Naive B cell (primary cell): ENCODE measurements around the gene DIP2C. TPM values are rescaled to one million over a fixed set of nuclear protein-coding genes. Genes with fewer than 3 reads are reported as not detected.
A peak's percentile ranks its signal among the peaks of the same experiment; 100 is the strongest.

ENCODE experiments used
- ATAC-seq, 2 donors: fragments of 150-1000 bp; cut with Tn5 transposase; 2 replicates each; pipeline ENCODE4 v1.10.0; 2021; ENCODE audit warnings: low read depth in 2 of 2, mild to moderate bottlenecking in 2 of 2, moderate library complexity in 2 of 2
- DNase-seq: peaks from one replicate; pipeline ENCODE4 v3.0.0; 2022
- H3K27ac Mint-ChIP-seq, 6 donors: one replicate each; pipeline ENCODE4 v1.8.0; 2020 to 2022; ENCODE audit warnings: mild to moderate bottlenecking in 6 of 6, mixed read lengths in 6 of 6, moderate library complexity in 5 of 6, inconsistent platforms in 2 of 6
- H3K27me3 Mint-ChIP-seq, 3 donors: one replicate each; pipeline ENCODE4 v1.8.0; 2021 to 2022; ENCODE audit warnings: mixed read lengths in 3 of 3, mild to moderate bottlenecking in 1 of 3
- H3K36me3 Mint-ChIP-seq, 2 donors: one replicate each; pipeline ENCODE4 v1.8.0; 2020 to 2022; ENCODE audit warnings: mixed read lengths in 2 of 2, inconsistent platforms in 1 of 2, mild to moderate bottlenecking in 1 of 2
- H3K4me1 Mint-ChIP-seq, 3 donors: one replicate each; pipeline ENCODE4 v1.8.0; 2020 to 2022; ENCODE audit warnings: mixed read lengths in 3 of 3, inconsistent platforms in 1 of 3, mild to moderate bottlenecking in 1 of 3, moderate library complexity in 1 of 3
- H3K4me3 Mint-ChIP-seq, 8 donors: one replicate each; pipeline ENCODE4 v1.8.0; 2020 to 2022; ENCODE audit warnings: mild to moderate bottlenecking in 8 of 8, mixed read lengths in 8 of 8, moderate library complexity in 8 of 8, inconsistent platforms in 2 of 8
- H3K9me3 Mint-ChIP-seq, 7 donors: one replicate each; pipeline ENCODE4 v1.8.0; 2020 to 2022; ENCODE audit warnings: mixed read lengths in 7 of 7, mild to moderate bottlenecking in 5 of 7, inconsistent platforms in 2 of 7, moderate library complexity in 1 of 7
- polyA plus RNA-seq, 6 donors: library from polyadenylated mRNA; unstranded; fragments of 300-500 nt; fragmentation: Illumina TruSeq; gene quantifications; one replicate each; pipeline ENCODE4 v1.2.3, GENCODE V29; 2021; ENCODE audit warnings: low read depth in 6 of 6

DIP2C gene, protein sequence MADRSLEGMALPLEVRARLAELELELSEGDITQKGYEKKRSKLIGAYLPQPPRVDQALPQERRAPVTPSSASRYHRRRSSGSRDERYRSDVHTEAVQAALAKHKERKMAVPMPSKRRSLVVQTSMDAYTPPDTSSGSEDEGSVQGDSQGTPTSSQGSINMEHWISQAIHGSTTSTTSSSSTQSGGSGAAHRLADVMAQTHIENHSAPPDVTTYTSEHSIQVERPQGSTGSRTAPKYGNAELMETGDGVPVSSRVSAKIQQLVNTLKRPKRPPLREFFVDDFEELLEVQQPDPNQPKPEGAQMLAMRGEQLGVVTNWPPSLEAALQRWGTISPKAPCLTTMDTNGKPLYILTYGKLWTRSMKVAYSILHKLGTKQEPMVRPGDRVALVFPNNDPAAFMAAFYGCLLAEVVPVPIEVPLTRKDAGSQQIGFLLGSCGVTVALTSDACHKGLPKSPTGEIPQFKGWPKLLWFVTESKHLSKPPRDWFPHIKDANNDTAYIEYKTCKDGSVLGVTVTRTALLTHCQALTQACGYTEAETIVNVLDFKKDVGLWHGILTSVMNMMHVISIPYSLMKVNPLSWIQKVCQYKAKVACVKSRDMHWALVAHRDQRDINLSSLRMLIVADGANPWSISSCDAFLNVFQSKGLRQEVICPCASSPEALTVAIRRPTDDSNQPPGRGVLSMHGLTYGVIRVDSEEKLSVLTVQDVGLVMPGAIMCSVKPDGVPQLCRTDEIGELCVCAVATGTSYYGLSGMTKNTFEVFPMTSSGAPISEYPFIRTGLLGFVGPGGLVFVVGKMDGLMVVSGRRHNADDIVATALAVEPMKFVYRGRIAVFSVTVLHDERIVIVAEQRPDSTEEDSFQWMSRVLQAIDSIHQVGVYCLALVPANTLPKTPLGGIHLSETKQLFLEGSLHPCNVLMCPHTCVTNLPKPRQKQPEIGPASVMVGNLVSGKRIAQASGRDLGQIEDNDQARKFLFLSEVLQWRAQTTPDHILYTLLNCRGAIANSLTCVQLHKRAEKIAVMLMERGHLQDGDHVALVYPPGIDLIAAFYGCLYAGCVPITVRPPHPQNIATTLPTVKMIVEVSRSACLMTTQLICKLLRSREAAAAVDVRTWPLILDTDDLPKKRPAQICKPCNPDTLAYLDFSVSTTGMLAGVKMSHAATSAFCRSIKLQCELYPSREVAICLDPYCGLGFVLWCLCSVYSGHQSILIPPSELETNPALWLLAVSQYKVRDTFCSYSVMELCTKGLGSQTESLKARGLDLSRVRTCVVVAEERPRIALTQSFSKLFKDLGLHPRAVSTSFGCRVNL (N-terminal part only)
- 1 to 10 TPM in 1 of 6 donors, under 1 TPM in 4, not detected in 1; 0.36 to 1.7 (median 0.78) TPM for polyA plus RNA-seq

DNA sequence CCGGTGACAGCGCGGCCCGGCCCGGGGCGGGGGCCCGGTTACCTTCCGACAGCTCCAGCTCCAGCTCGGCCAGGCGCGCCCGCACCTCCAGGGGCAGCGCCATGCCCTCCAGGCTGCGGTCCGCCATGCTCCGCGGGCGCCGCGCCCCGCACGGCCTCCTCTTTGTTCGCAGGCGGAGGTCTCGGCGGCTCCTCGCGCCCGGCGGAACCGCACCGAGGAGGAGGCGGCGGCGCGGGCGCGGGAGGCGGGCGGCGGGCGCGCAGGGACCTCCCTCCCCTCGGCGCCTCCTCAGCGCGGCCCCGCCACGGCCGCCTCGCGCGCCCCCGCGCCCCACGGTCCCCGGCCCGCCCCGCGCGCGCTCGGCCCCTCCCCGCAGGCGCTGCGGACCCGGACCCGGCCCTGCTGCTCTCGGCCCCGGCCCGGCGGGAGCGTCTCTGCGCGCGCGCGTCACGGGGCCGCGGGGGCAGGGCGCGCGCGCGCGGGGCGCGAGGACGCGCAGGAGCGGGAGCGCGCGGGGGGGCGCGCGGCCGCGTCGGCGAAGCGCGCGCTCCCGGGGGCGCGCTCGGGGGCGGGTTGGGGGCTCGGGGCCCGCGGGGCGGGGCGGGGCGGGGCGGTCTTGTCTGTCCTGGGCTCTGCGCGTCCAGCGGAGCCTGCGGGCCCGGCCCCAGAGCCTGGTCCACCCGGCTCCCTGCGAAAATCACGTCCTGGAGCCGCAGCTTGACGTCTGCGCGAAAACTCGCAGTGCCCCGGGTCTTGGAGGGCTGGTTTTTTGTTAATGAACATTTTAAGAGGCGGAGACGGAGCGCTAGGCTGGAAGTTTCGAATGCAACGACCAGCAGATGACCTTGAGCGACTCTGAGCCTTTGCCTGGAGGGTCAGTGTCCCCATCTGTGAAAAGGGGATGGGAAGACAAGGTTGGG, at the start of gene DIP2C:
Gene DIP2C, minus strand, starts transcription at position 217 of the 920 bp plus-strand sequence. Its CDS starts 90 bp downstream, at position 127.
- Mint-ChIP-seq H3K4me3 (peak within 1 kb of the TSS in 5 of 8 donors; percentile 16 to 66 (median 48)), H3K4me1 (peaks cover 0 to 6% (median 4%) of the 10 kb centered on the region in 3 donors), H3K9me3 (peaks cover 0 to 17% (median 8%) of the 10 kb centered on the region in 7 donors), H3K27ac (no peak within 1 kb of the TSS), H3K36me3 (peaks cover 0 to 9% of the 10 kb centered on the region in 2 donors), H3K27me3 (peaks cover 50 to 55% (median 53%) of the 10 kb centered on the region in 3 donors)
- no peak for DNase-seq
- ATAC-seq, result no peak

DNA sequence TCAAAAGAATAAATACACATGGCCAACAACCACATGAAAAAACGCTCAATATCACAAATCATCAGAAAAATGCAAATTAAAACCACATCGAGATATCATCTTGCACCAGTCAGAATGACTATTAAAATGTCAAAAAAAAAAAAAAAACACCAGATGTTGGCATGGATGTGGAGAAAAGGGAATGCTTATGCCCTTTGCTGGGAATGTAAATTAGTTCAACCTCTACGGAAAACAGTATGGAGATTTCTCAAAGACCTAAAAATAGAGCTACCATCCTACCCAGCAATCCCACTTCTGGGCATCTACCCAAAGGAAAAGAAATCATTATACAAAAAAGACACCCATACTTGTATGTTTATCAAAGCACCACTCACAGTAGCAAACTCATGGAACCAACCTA, 45.0 kb upstream of the DIP2C start:
- no peak overlapping the region for H3K27ac Mint-ChIP-seq

DNA sequence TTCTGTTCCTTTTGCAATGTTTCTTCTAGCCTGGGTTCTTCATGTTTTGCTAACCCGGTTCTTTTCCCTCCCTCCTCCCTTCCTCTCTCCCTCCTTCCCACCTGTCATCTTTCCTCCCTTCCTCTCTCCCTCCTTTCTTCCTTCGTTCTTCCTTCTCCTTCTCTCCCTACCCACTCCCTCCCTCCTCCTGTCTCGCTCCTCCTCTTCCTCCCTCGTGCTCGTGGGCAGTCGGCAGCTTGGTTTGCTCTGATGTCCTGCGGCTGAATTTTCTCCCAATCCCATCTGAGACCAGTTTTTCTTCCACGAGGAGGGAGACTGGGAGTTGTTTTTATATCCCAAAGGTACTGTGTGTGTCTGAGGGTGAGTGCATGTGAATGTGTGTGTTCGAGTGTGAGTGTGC, 43.6 kb upstream of the DIP2C start:
- DNase-seq, result no peak
- H3K4me1 Mint-ChIP-seq, result peaks cover 0 to 2% (median 0%) of the 10 kb centered on the region in 3 donors
- H3K4me3 Mint-ChIP-seq, result no peak overlapping the region
- H3K27me3 Mint-ChIP-seq, result no peaks in the 10 kb centered on the region
- H3K36me3 Mint-ChIP-seq, result no peaks in the 10 kb centered on the region
- H3K27ac Mint-ChIP-seq, result no peak overlapping the region
- no peak for ATAC-seq
- peaks cover 3 to 16% (median 9%) of the 10 kb centered on the region in 7 donors for H3K9me3 Mint-ChIP-seq

More for the DNA sequence above, 45.0 kb upstream of the DIP2C start:
- Mint-ChIP-seq H3K27me3 (no peaks in the 10 kb centered on the region), H3K9me3 (peaks cover 3 to 16% (median 9%) of the 10 kb centered on the region in 7 donors), H3K36me3 (no peaks in the 10 kb centered on the region), H3K4me3 (no peak overlapping the region), H3K4me1 (peaks cover 0 to 2% (median 0%) of the 10 kb centered on the region in 3 donors)
- DNase-seq (no peak), ATAC-seq (no peak)

DNA sequence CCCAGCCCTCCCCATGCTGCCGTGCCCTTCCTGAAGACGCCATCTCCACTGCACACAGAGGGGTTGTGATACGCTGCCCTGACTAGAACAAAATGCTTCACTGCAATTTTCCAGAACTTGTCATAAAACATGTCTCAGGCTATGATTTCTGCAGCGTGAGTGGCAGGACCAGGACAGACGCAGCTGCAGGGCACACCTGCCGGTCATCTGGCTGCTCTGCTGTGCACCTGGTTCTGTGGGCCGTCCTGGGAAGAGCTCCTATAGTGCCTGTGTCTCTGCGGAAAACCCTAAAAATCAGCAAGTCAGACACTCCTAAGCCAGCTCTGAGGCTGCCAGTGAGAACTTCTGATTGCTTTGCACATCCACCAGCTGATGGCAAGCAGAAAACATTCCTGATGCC, 39.7 kb upstream of the DIP2C start:
- no peak for DNase-seq
- peaks cover 0 to 3% (median 0%) of the 10 kb centered on the region in 3 donors for H3K4me1 Mint-ChIP-seq
- H3K27ac Mint-ChIP-seq, result no peak overlapping the region
- H3K27me3 Mint-ChIP-seq, result peaks cover 0 to 4% (median 0%) of the 10 kb centered on the region in 3 donors
- H3K36me3 Mint-ChIP-seq, result peaks cover 0 to 3% of the 10 kb centered on the region in 2 donors
- H3K4me3 Mint-ChIP-seq, result no peak overlapping the region
- H3K9me3 Mint-ChIP-seq, result peaks cover 0 to 10% (median 7%) of the 10 kb centered on the region in 7 donors
- ATAC-seq, result no peak

DNA sequence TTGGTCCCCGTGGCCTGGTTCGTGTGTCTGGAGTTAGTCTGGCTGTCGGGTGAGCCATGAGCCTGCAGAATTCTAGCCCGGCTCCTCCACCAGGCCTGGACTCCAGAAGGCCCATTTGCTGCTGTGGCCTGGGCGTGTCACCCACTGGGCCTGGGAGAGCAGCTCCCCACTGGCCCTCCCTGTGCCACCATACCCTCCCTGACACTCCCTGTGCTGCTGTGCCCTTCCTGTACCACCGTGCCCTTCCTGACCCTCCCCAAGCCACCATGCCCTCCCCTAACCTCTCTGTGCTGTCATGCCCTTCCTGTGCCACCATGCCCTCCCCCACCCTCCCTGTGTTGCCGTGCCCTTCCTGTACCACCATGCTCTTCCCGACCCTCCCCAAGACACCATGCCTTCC, 39.1 kb upstream of the DIP2C start:
- no peak for ATAC-seq
- H3K4me1 Mint-ChIP-seq, result peaks cover 0 to 3% (median 0%) of the 10 kb centered on the region in 3 donors
- peaks cover 0 to 3% of the 10 kb centered on the region in 2 donors for H3K36me3 Mint-ChIP-seq
- peaks cover 0 to 10% (median 5%) of the 10 kb centered on the region in 7 donors for H3K9me3 Mint-ChIP-seq
- no peak overlapping the region for H3K4me3 Mint-ChIP-seq
- peaks cover 0 to 4% (median 0%) of the 10 kb centered on the region in 3 donors for H3K27me3 Mint-ChIP-seq
- no peak overlapping the region for H3K27ac Mint-ChIP-seq
- DNase-seq, result no peak

DNA sequence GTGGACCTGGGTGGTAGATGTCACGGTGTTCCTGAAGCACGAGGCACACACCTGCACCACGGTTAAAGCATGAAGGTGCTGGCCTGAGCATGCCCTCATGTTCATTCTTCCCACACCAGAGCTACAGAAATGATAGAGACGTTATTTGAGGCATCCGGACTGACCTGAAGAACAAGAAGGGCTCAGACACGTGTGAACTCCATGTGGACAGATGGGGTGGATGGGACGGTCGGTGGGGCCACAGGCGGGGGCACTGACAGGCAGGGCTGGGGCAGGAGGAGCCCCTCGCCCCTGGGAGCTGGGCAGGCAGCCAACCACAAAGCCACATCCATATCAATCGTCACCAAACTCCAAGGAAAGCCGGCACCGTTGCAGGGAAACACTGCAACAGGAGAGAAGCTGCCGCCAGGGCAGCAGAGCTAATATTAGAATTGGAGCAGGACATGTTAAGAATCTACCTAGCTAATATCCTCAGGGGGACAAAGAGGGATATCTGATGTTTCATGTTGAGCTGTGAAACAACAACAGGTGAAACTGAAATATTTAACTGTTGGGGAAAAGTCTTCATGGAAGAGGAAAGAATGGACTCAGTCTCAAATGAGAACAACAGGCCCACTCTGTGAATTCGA, 37.8 kb upstream of the DIP2C start:
- H3K27me3 Mint-ChIP-seq, result peaks cover 0 to 4% (median 0%) of the 10 kb centered on the region in 3 donors
- H3K36me3 Mint-ChIP-seq, result peaks cover 0 to 3% of the 10 kb centered on the region in 2 donors
- H3K9me3 Mint-ChIP-seq, result peaks cover 0 to 8% (median 5%) of the 10 kb centered on the region in 7 donors
- DNase-seq, result no peak
- peaks cover 0 to 3% (median 0%) of the 10 kb centered on the region in 3 donors for H3K4me1 Mint-ChIP-seq
- H3K4me3 Mint-ChIP-seq, result no peak overlapping the region
- peak overlapping the region in 1 of 6 donors; percentile 64 for H3K27ac Mint-ChIP-seq
- no peak for ATAC-seq

DNA sequence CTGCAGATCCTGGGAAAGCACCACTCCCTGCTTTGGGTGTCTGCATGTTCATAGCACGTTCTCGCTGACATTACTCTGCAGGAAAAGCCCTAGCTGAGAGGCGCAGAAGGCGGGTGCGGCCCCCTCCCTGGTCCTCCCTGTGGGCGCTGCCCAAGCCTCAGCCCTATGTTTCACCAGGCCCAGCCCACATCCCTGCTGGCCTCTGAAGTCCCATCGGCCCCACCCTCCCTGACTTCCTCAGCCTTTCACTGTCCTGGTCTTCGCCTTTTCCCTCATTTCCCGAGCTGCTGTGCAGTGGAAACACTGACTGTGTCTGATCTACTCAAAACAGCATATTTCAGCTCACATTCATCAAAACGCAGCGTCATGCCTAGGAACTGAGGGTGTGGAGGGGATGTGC, 36.3 kb upstream of the DIP2C start:
- no peak overlapping the region for H3K4me3 Mint-ChIP-seq
- H3K27me3 Mint-ChIP-seq, result peaks cover 0 to 5% (median 0%) of the 10 kb centered on the region in 3 donors
- no peak overlapping the region for H3K27ac Mint-ChIP-seq
- no peak for DNase-seq
- H3K4me1 Mint-ChIP-seq, result peaks cover 0 to 3% (median 0%) of the 10 kb centered on the region in 3 donors
- no peak for ATAC-seq
- peaks cover 0 to 3% of the 10 kb centered on the region in 2 donors for H3K36me3 Mint-ChIP-seq
- H3K9me3 Mint-ChIP-seq, result peaks cover 0 to 9% (median 5%) of the 10 kb centered on the region in 7 donors

DNA sequence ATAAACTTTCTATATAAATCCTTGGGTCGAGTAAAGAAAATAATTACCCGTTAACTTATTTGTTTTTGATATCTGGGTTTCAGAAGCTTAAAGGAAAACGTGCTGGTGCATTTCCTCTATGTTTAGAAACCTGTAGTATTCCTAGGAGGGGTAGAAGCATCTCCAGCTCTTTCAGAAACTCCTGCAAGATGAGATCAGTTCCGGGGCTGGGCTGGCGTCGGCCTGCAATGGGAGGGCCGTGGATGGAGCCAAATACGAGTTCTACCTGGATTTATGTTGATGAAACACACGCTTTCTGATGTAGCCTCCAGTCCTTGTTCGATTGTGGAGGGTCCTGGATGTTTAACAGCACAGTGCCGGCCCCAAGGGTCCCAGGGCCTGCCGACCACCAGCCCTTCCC, 35.8 kb upstream of the DIP2C start:
- peak overlapping the region in 1 of 8 donors; percentile 9 for H3K4me3 Mint-ChIP-seq
- peaks cover 0 to 3% of the 10 kb centered on the region in 2 donors for H3K36me3 Mint-ChIP-seq

DNA sequence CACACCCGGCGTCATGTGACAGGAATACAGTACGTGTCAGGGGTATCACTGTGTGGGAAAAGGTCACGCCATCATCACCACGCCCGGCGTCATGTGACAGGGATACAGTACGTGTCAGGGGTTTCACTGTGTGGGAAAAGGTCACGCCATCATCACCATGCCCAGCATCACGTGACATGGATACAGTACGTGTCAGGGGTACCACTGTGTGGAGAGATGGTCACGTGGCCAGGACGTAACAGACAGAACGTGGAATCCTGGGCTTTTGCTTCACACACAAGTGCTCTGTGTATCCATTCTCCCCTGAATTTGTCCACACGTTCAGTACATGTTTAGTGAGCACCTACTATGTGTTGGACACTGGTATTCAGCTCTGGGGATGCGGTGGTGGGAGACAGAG, 34.5 kb upstream of the DIP2C start:
- Mint-ChIP-seq H3K4me1 (peaks cover 0 to 3% (median 0%) of the 10 kb centered on the region in 3 donors), H3K9me3 (peaks cover 0 to 9% (median 5%) of the 10 kb centered on the region in 7 donors), H3K27ac (no peak overlapping the region), H3K27me3 (peaks cover 0 to 8% (median 6%) of the 10 kb centered on the region in 3 donors), H3K4me3 (no peak overlapping the region), H3K36me3 (peaks cover 0 to 3% of the 10 kb centered on the region in 2 donors)
- ATAC-seq (no peak), DNase-seq (no peak)

More for the DNA sequence above, 35.8 kb upstream of the DIP2C start:
- ATAC-seq (no peak), DNase-seq (no peak)
- Mint-ChIP-seq H3K4me1 (peaks cover 0 to 3% (median 0%) of the 10 kb centered on the region in 3 donors), H3K9me3 (peaks cover 0 to 9% (median 5%) of the 10 kb centered on the region in 7 donors), H3K27ac (no peak overlapping the region), H3K27me3 (peaks cover 0 to 8% (median 4%) of the 10 kb centered on the region in 3 donors)

DNA sequence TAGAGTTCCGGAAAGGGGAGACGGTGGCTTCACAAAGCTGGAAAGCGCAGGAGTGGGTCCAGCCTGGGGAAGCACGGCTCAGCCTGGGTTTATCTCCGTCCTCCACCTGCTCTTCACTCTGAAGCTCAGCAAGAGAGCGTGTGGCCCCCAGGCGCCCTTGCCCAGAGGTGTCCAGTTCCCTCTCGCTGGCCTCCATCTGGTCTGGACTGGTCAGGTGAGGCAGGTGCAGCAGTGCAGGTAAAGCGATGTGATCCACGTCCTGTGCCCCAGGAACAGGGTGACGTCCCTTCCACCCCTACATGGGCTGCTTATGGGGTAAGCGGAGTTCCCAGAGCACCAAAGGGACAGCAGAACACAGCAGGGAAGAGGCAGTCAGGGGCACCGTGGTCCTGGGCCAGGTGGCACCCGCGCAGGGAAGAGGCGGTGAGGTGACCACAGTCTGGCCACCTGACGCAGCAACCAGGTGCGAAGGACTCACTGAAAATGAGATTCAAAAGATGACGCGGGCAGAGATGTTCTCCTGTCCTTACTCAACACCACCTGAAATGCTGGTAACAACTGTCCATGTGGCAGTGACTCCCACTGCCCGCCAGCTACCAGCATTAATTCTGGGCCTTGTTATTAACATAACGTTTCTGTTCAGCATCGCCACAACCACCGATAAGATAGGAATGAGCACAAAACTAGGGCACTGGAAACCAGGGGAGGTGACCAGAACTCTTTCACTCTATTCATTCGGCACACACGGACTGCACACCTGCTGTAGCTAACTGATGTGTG, 33.0 kb upstream of the DIP2C start:
- no peak overlapping the region for H3K4me3 Mint-ChIP-seq
- ATAC-seq (no peak), DNase-seq (no peak)
- H3K36me3 Mint-ChIP-seq, result peaks cover 0 to 3% of the 10 kb centered on the region in 2 donors
- H3K27me3 Mint-ChIP-seq, result peaks cover 0 to 14% (median 11%) of the 10 kb centered on the region in 3 donors
- H3K27ac Mint-ChIP-seq, result peak overlapping the region in 1 of 6 donors; percentile 37
- H3K4me1 Mint-ChIP-seq, result peaks cover 0 to 3% (median 0%) of the 10 kb centered on the region in 3 donors
- peaks cover 0 to 9% (median 5%) of the 10 kb centered on the region in 7 donors for H3K9me3 Mint-ChIP-seq
